ENCODE data around the gene CPT1B.
A peak's percentile ranks its signal among the peaks of the same experiment; 100 is the strongest.

The CPT1B gene

DNA sequence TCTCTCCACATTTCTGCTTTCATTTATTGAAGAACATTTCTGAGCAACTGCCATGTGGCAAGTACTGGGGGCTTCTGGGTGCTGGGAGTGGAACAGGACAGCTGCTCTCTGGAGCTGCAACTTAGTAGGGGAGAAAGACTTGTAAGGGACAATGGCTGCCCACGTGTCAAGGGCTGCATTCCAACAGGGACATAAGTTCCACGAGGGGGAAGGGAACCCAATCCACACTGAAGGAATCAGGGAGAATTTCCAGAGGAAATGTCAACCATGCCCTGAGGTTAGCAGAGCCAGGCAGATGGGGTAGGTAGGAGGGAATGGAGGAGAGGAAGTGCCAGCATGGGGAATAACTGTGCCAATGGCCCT is 24.1 kb upstream of the CPT1B start:
- TF ChIP-seq ZFX (IDR thresholded peaks at IDR 0.05), result no peak
- TF ChIP-seq, protein P1, sequence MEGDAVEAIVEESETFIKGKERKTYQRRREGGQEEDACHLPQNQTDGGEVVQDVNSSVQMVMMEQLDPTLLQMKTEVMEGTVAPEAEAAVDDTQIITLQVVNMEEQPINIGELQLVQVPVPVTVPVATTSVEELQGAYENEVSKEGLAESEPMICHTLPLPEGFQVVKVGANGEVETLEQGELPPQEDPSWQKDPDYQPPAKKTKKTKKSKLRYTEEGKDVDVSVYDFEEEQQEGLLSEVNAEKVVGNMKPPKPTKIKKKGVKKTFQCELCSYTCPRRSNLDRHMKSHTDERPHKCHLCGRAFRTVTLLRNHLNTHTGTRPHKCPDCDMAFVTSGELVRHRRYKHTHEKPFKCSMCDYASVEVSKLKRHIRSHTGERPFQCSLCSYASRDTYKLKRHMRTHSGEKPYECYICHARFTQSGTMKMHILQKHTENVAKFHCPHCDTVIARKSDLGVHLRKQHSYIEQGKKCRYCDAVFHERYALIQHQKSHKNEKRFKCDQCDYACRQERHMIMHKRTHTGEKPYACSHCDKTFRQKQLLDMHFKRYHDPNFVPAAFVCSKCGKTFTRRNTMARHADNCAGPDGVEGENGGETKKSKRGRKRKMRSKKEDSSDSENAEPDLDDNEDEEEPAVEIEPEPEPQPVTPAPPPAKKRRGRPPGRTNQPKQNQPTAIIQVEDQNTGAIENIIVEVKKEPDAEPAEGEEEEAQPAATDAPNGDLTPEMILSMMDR (conservative IDR thresholded peaks at IDR 0.05), result no peak
- H3K27ac ChIP-seq, result no peak overlapping the region

DNA sequence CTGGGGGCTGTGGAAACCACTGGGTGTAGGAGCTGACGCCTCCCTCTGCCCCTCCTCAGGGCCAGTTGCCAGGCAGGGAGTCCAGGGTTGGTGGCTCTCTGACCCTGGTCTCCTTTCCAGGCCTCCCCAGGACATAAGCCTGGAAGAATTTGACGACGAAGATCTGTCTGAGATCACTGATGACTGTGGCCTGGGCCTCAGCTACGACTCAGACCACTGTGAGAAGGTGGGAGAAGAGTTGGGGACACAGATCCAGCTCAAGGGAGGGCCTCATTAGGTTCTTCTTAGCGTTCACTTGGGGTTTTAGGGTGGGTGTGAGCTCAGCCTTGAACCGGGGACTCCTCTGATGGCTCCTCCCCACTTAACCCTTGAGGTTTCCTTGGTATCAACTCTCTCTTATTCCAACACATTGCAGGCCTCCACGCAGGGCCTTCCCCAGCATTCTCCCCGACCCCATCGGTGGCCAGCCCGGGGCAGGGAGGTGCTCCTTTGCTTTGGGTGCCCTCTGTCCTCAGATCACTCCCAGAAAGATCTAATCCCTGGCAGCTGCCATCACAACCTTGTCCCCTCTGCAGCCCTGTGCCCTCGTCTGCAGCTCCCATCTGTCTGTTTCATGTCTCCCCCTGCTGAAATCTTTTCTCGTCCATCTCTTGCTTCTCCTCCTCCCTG is 23.6 kb upstream of the CPT1B start:
- TF ChIP-seq ZFX (IDR thresholded peaks at IDR 0.05), result no peak
- TF ChIP-seq, protein P1 (conservative IDR thresholded peaks at IDR 0.05), result no peak
- no peak overlapping the region; the same call in 1 of the 2 replicates for H3K27ac ChIP-seq

- TF ChIP-seq, protein P1 (conservative IDR thresholded peaks at IDR 0.05), result no peak
- TF ChIP-seq ZFX (IDR thresholded peaks at IDR 0.05), result peak; percentile 56; the same call in 1 of the 2 replicates
- peak overlapping the region; percentile 64 for H3K27ac ChIP-seq
Observed at GRCh38 chr22:50600967-50601668, 22.9 kb upstream of the CPT1B start.

- TF ChIP-seq, protein P1 (conservative IDR thresholded peaks at IDR 0.05), result no peak
- TF ChIP-seq ZFX (IDR thresholded peaks at IDR 0.05), result no peak
- peak within 1 kb of the TSS; percentile 64 for H3K27ac ChIP-seq
Observed at GRCh38 chr22:50600538-50600937, 22.3 kb upstream of the CPT1B start, which contains the start of gene MAPK8IP2. Gene MAPK8IP2, plus strand, starts transcription at chr22:50600793. Its CDS starts 26 bp downstream, at chr22:50600819.

GRCh38 chr22:50599816-50600455 is 21.7 kb upstream of the CPT1B start:
- no peak for TF ChIP-seq ZFX (IDR thresholded peaks at IDR 0.05)
- H3K27ac ChIP-seq, result peak overlapping the region; percentile 64; the same call in 1 of the 2 replicates

- TF ChIP-seq ZFX (IDR thresholded peaks at IDR 0.05), result no peak
- TF ChIP-seq, protein P1 (conservative IDR thresholded peaks at IDR 0.05), result no peak
- H3K27ac ChIP-seq, result no peak overlapping the region
Observed at GRCh38 chr22:50597097-50597496, 18.9 kb upstream of the CPT1B start.

DNA sequence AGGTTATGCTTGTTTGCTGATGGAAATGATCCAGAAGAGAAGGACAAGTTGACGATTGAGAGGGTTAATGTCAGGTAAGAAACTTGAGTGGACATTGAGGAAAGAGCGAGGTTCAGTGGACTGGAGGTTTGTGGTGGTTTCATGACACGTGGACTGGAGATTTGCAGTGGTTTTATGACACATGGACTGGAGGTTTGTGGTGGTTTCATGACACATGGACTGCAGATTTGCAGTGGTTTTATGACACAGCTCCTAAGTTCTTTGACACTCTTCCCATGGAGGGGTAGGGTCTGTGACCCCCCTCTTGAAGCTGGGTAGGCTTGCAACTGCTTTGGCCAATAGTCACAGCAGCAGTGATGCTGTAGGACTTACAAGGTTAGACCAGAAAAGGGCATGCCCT is 17.0 kb upstream of the CPT1B start:
- no peak overlapping the region for H3K27ac ChIP-seq

More for the DNA sequence above, 17.0 kb upstream of the CPT1B start:
- TF ChIP-seq, protein P1 (conservative IDR thresholded peaks at IDR 0.05), result no peak

Data from C4-2B (cell line).